Activated CD4-positive, alpha-beta T cell treated with anti-CD3 and anti-CD28 coated beads, Interleukin-2, amount 50 U/mL, for 48 hours (primary cell): ENCODE measurements around the gene CERK.
A peak's percentile ranks its signal among the peaks of the same experiment; 100 is the strongest.
"Not testable (repeated sequence)": the region's sequence is repeated elsewhere in the genome, so short reads cannot be mapped to it uniquely, and the experiment has no call there.

ENCODE experiments used
- DNase-seq, 2 experiments: peaks; one replicate each; pipeline ENCODE4 v3.0.0-alpha.2; 2020

The CERK gene

GRCh38 chr22:46748908-46749675 is 11.0 kb upstream of the CERK start:
- peak; percentile 47 to 60 for DNase-seq

- DNase-seq = no peak
Observed at GRCh38 chr22:46748206-46748907, 10.3 kb upstream of the CERK start.

GRCh38 chr22:46747646-46748045 is 9.6 kb upstream of the CERK start:
- no peak for DNase-seq

- no peak for DNase-seq
Observed at GRCh38 chr22:46746620-46747019, 8.6 kb upstream of the CERK start.

GRCh38 chr22:46746192-46746591 is 8.1 kb upstream of the CERK start:
- DNase-seq = no peak

- DNase-seq = no peak
Observed at GRCh38 chr22:46744581-46744980, 6.5 kb upstream of the CERK start.

- no peak for DNase-seq
Observed at GRCh38 chr22:46742576-46743221, 4.6 kb upstream of the CERK start.

- DNase-seq = no peak
Observed at GRCh38 chr22:46741974-46742519, 4.0 kb upstream of the CERK start.

GRCh38 chr22:46740910-46741780 is 3.1 kb upstream of the CERK start:
- no peak for DNase-seq

GRCh38 chr22:46739094-46739870 is 1.2 kb upstream of the CERK start:
- peak; percentile 64 to 73 for DNase-seq

- DNase-seq = peak in 1 of 2 experiments; percentile 17
Observed at GRCh38 chr22:46738647-46739093, 618 bp upstream of the CERK start.

GRCh38 chr22:46737105-46737975 is 712 bp downstream of the CERK start:
- DNase-seq = peak; percentile 55 to 65

GRCh38 chr22:46736705-46737104 is 1.3 kb downstream of the CERK start:
- DNase-seq = no peak

GRCh38 chr22:46735747-46736608 is 2.1 kb downstream of the CERK start:
- no peak for DNase-seq

GRCh38 chr22:46734830-46735453 is 3.1 kb downstream of the CERK start:
- DNase-seq = peak; percentile 54 to 66

GRCh38 chr22:46734213-46734722 is 3.8 kb downstream of the CERK start:
- not testable (repeated sequence) for DNase-seq

- DNase-seq = no peak
Observed at GRCh38 chr22:46732513-46732912, 5.5 kb downstream of the CERK start.

GRCh38 chr22:46732041-46732379 is 6.0 kb downstream of the CERK start:
- no peak for DNase-seq
